Thoracic aorta (tissue), 2 donors: ENCODE measurements around the gene SRGAP1. TPM values are rescaled to one million over a fixed set of nuclear protein-coding genes. Genes with fewer than 3 reads are reported as not detected.

Experiments used
- ATAC-seq: fragments of 150-250 bp; one replicate; pipeline ENCODE4 v1.8.0; 2017; ENCODE audit warnings: low read depth; ENCODE audit not compliant: insufficient number of reproducible peaks, low FRiP score
- DNase-seq: peaks from one replicate; pipeline ENCODE4 v3.0.0-alpha.2; 2020; ENCODE audit warnings: low spot score
- H3K27ac ChIP-seq, 2 donors: fragments of 200-600 bp; sonication (generic); 1 replicate in 1 of 2; 2 replicates in 1 of 2; pipeline ENCODE4 v1.5.1; 2016; ENCODE audit warnings: mild to moderate bottlenecking in 2 of 2, moderate library complexity in 2 of 2
- H3K27me3 ChIP-seq: fragments of 200-600 bp; sonication (generic); replicated peaks from 2 replicates; pipeline ENCODE4 v1.6.0; 2016; ENCODE audit warnings: mild to moderate bottlenecking; ENCODE audit not compliant: insufficient read depth
- H3K36me3 ChIP-seq: fragments of 200-600 bp; sonication (generic); one replicate; pipeline ENCODE4 v1.5.1; 2016
- H3K4me1 ChIP-seq, 2 donors: fragments of 200-600 bp; sonication (generic); 1 replicate in 1 of 2; 2 replicates in 1 of 2; pipeline versions ENCODE4 v1.5.1 to v1.6.0; 2016; ENCODE audit warnings: low read depth in 2 of 2, mild to moderate bottlenecking in 1 of 2; ENCODE audit not compliant: control insufficient read depth in 1 of 2
- H3K4me3 ChIP-seq: fragments of 200-600 bp; sonication (generic); 2 replicates; pipeline ENCODE4 v1.5.1; 2016; ENCODE audit warnings: mild to moderate bottlenecking
- H3K9me3 ChIP-seq: fragments of 200-600 bp; sonication (generic); 2 replicates; pipeline ENCODE4 v1.5.1; 2016
- CTCF ChIP-seq: fragments of 200-600 bp; sonication (generic); IDR thresholded peaks from one replicate; pipeline ENCODE4 v1.5.1; 2019; ENCODE audit warnings: antibody characterized with exemption
- total RNA-seq, 2 donors: library from RNA; depleted of rRNA; stranded (reverse); fragments of >200 nt; gene quantifications; one replicate each; pipeline versions ENCODE4 v1.1.0 to v1.2.3, GENCODE V29; 2016

The SRGAP1 gene
- total RNA-seq, 2 donors from 2014 or later: 7.9 to 24.1 TPM

- H3K4me3 ChIP-seq: no peak overlapping the region
- no peaks in the 10 kb centered on the region for H3K36me3 ChIP-seq
- TF ChIP-seq CTCF: no peak
- DNase-seq: no peak
- ATAC-seq: no peak
- H3K27ac ChIP-seq: no peak overlapping the region
- no peaks in the 10 kb centered on the region for H3K9me3 ChIP-seq
- no peaks in the 10 kb centered on the region for H3K27me3 ChIP-seq
- H3K4me1 ChIP-seq: peaks cover 0 to 6% of the 10 kb centered on the region in 2 donors
Observed at GRCh38 chr12:63982604-63983295, 138.2 kb downstream of the SRGAP1 start.

GRCh38 chr12:63985456-63985855 is 141.0 kb downstream of the SRGAP1 start:
- Histone ChIP-seq H3K27ac (no peak overlapping the region), H3K9me3 (no peaks in the 10 kb centered on the region), H3K36me3 (no peaks in the 10 kb centered on the region), H3K27me3 (no peaks in the 10 kb centered on the region), H3K4me3 (no peak overlapping the region), H3K4me1 (peaks cover 0 to 6% of the 10 kb centered on the region in 2 donors)
- DNase-seq (no peak), ATAC-seq (no peak)
- no peak for TF ChIP-seq CTCF

- Histone ChIP-seq H3K27me3 (no peaks in the 10 kb centered on the region), H3K4me3 (no peak overlapping the region), H3K4me1 (peaks cover 0 to 6% of the 10 kb centered on the region in 2 donors), H3K27ac (no peak overlapping the region), H3K36me3 (no peaks in the 10 kb centered on the region), H3K9me3 (no peaks in the 10 kb centered on the region)
- ATAC-seq (no peak), DNase-seq (no peak)
- TF ChIP-seq CTCF: no peak
Observed at GRCh38 chr12:63985945-63986344, 141.4 kb downstream of the SRGAP1 start.

- Histone ChIP-seq H3K27me3 (no peaks in the 10 kb centered on the region), H3K9me3 (no peaks in the 10 kb centered on the region), H3K4me1 (no peaks in the 10 kb centered on the region), H3K4me3 (no peak overlapping the region), H3K36me3 (no peaks in the 10 kb centered on the region), H3K27ac (no peak overlapping the region)
- DNase-seq: no peak
- ATAC-seq: no peak
- TF ChIP-seq CTCF: no peak
Observed at GRCh38 chr12:63989301-63989845, 144.9 kb downstream of the SRGAP1 start.

- Histone ChIP-seq H3K4me1 (no peaks in the 10 kb centered on the region), H3K27ac (no peak overlapping the region), H3K4me3 (no peak overlapping the region), H3K36me3 (no peaks in the 10 kb centered on the region), H3K27me3 (no peaks in the 10 kb centered on the region), H3K9me3 (no peaks in the 10 kb centered on the region)
- no peak for TF ChIP-seq CTCF
- no peak for ATAC-seq
- DNase-seq: no peak
Observed at GRCh38 chr12:63990828-63991547, 146.5 kb downstream of the SRGAP1 start.
